DMS114 treated with DMSO at 0.1 percent for 48 hours (cell line): ENCODE data around the gene C5orf63.
"Not testable (repeated sequence)": the region's sequence is repeated elsewhere in the genome, so short reads cannot be mapped to it uniquely, and the experiment has no call there.

Source experiments
- DNase-seq: peaks from one replicate; lab custom pipeline; 2025; ENCODE audit not compliant: unreplicated experiment; lab: John Stamatoyannopoulos, UW

The C5orf63 gene

DNA sequence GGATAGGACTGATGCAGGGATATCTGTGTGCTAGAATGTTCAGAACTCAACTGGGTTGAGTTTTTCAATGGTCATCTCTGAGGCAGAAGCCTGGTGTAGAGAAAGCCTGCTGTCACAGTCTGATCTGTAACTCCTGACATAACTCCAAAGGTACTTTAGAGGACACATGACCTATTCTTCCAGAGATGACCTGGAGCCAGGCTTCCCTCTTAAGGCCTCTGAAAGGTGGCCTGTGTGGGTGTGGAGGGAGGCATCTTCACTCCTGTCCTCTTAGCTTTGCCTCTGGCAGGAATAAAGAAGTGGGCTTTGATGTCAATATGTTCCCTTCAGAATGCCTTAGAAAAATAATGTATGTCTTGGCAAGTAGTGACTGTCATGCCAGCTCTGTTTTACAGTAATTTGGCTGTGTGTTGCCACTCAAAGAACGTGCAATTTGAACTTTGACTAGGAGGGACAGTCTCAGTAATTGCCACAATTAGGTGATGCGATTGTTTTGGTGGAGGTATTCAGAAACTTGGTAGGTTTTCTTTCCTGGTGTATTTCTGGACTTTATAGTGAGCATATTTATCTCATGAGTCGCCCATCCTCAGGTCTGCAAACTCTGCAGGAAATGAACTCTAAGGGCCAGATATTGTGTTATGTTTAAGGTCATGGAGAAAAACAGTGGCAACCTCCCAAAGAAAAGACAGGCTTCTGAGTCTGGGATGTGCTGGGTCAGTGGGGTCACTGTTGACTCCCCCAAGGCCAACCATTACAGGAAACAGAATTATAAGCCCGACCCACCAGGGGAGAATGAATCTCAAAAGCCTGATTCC is 3.2 kb upstream of the C5orf63 start:
- DNase-seq = no peak

DNA sequence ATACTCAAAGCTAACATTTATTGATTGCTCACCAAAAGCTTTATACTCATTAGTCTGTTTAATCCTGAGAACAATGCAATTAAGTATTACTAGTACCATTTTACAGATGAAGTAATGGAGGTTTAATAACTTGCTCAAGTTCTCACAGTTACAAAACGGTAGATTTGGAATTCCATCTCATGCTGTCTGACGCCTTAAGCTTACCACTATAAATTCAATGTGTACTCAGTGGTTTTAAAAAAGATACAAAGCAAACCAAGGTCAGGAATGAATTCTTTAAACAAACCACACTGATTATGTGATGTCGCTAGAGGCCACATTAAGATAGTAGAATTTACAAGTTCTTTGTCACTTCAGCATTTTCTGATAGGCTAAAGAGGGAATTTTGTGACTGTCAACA is 1.2 kb upstream of the C5orf63 start:
- DNase-seq = no peak

DNA sequence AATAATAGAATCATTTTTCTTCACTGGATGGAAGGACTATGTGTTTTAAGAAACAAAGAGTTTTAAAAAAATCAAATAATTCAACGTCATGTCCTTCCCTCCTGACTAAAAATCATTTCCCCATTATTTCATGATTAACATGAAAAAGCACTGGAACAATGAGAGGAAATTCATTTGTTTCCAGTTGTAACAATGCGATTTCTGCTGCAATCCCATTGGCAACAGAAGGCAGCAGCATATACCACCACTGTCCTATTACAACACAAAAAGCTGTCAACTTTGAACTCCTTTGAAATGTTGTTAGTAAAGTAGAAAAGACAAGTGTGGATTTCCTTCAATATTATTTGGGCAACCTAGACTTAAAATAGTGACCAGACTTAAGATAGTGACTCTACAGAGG is 3.1 kb downstream of the C5orf63 start:
- no peak for DNase-seq

DNA sequence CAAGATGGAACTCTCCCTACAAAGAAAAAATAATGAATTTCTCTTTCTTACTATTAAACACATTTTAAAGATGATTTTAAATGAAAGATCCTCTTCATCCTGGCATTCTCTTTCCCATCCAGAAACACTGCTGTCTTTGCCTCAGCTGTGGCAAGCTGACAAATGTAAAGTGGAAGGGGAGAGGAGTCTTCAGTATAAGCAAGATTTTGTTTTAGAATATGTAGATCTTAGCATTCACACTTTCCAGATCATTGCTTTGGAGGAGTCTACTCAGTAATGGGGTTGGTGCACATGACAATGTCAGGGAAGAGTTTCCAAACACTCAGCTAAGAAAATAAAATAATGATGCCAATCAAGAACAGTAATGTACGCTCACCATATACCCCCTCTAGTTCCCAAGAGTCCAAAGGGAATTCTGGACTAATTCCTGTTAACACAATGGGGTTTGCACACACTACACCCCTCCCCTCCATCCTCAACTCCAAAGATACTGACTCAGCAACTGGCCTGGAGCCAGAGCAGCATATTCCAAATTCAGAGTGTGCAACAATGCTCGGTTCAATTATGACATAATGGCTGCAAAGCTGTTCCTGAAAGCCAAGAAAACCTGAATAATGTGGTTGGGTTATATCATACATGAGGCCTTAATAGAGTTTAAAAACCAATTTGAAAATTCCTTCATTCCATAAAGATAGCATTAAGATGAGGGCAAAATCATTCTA is 4.6 kb downstream of the C5orf63 start:
- DNase-seq = no peak

DNA sequence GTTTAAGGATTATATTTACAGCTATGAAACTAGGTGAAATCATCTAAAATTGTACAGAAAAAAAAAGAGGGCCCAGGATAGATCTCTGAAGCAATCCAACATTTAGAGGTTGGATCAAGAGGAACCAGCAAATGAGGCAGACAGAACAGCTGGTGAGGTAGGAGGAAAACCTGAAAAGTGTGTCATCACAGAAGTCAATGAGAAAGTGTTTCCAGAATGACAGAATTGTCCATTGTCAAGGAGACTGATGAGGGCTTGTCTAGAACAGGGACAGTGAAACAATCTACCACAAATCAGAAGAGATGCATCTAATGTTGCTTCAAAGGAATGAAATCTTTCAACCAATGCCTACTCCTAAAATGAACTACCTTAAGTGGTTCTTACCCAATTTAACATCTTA is 6.6 kb downstream of the C5orf63 start:
- DNase-seq = no peak

DNA sequence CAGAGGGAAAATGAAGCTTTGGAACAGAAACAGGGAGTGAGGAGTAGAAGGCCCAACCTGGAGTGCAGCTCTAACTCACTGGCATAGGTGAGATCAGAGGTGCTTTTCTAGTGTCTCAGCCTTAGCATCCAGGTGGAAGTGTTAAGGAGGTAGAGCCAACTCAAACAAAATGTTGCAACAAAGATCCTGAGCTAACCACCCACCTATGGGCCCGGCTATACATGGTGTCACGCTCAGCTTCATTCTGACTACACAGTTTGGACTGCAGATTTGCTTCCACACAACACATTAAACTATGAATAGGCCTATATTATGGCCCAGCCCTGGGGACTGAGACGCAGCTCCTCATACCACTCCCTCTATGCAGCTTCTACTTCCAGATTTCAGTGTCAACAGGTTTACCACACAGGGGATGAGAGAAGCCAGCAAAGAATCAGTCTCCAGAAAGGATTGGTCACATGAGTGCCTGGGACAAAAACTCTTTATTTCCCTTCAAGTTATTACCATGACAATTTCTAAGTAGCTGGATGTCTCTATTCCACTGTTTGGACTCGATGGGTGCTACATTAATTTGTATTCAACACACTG is 9.0 kb downstream of the C5orf63 start:
- no peak for DNase-seq

DNA sequence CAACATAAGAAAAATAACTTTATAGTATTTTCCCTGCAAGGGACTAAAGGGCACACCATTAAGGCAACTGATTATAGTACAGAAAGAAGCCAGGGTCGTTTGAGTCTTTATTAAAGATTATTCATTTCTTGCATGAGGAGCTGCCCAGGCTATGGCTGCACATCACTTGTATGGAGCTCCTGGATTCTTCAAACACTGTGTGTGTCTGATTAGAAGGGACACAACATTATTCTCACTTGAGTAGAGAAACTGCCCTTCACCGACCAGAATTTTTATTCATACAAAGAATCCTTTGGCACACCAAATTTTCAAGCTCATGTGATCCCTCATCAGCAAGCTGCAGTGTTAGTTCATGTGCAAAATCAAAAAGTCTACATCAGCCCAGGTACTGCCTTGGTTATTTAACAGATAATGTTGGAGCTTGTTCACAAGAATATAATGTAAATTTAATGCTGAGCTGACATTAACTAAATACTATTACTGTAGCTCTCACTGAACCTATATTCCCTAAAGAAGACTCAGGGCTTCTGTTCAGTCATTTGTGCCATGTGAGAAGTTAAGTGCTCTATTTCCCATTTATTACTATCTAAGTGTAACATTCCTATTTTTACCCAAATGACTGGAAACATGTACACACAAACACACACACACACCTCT is 9.9 kb downstream of the C5orf63 start:
- no peak for DNase-seq

DNA sequence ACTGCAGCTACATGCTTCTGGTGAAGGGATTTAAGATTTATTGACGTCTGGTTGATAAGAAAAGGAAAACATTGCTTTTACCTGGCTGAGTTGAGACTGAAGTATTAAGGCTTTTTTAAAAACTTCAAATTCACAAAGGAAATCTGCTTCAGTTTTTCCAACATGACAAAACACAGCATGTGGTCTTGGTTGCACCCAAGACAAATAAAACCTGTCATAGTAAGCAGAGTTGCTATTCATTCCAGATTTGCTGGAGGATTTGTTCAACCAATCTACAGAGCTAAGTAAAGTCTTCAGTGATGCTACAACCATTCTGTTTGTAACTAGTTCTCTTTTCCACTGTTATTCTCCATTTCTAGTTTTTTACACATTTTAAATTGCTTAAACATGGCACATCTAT is 11.3 kb downstream of the C5orf63 start:
- DNase-seq = no peak

DNA sequence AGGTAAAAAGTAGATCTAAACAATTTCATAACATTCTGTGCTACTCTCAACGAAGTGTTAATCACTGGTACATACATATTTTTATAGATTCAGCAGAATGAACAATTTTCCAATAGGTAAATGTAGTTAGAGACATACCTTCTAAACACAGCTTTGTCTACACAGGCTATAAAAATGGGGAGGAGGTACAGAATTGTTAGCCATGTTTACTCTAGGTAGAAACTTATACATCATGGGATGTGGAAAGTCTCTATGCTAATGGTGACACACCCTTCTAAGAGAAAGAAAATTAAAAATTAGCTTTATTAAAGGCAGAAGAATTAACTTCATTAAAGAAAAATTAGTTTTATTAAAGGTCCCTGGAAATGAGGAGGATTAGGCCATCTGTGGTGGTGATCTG is 11.8 kb downstream of the C5orf63 start:
- DNase-seq = no peak

DNA sequence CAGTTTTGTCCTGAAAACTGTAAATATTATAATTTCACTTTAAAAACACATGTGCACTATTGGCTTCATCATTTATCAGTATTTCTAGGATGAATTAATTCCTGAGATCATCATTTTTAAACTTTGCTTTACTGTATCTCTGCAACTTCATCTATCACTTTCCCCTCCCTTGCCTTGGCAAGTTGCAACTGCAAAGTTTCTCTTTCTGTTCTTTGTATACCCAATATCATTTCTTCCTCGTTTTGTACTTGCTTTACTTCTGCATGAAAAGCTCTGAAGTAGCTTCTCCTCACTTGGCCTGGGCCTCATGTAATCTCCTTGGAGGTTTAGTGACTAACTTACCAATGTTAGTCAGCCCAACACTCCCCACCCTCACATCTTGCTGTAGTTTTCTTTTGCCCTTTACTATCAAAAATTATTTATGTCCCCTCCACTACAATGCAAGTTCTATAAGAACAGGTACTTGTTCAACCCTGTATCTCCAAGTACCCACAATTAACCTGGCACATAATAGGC is 12.8 kb downstream of the C5orf63 start:
- DNase-seq = no peak

DNA sequence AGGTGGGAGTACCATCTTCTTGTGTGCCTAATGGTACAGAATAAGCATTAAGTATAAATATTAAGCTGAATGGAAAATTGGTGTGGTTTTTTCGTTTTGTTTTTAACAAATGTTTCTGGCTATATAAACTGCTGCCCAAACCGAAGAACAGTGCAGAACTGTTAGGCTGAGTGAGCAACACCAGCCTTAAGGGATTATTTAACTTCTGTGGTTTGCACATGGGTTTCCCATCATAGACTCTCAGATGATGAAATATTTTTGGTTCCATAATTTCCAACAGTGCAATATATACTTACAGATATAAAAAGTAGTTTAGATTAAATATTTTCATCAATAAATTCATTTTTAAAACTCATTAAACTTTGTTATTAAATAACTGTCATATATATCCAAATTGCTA is 16.4 kb downstream of the C5orf63 start:
- no peak for DNase-seq

DNA sequence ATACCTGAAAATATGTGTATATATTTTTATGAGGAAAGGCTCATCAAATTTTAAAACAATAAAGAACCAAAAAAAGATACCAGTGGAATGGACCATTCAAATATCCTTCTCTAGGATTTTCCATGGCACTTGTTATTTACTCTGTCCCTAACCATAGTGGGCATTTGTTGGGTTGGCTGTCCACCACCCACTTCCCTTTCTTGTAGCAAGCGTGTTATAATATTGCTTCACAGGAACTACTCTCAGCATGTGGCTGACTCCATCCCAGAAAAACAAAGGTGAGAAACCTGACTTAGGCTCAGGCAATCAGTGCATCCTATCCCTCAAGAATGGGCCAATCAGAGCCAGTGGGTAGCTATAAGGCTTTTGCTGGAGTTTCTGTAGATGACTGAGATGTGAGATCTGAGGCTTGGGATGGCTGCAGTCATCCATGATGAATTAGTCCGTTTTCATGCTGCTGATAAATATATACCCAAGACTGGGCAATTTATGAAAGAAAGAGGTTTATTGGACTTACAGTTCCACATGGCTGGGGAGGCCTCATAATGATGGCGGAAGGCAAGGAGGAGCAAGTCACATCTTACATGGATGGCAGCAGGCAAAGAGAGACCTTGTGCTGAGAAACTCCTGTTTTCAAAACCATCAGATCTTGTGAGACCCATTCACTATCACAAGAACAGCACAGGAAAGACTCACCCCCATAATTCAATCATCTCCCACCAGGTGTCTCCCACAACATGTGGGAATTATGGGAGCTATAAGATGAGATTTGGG is 17.2 kb downstream of the C5orf63 start:
- DNase-seq = no peak

DNA sequence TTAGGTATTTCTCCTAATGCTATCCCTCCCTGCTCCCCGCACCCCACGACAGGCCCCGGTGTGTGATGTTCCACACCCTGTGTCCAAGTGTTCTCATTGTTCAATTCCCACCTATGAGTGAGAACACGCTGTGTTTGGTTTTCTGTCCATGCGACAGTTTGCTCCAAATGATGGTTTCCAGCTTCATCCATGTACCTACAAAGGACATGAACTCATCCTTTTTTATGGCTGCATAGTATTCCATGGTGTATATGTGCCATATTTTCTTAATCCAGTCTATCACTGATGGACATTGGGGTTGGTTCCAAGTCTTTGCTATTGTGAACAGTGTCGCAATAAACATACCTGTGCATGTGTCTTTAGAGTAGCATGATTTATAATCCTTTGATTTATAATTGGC is 19.8 kb downstream of the C5orf63 start:
- not testable (repeated sequence) for DNase-seq

DNA sequence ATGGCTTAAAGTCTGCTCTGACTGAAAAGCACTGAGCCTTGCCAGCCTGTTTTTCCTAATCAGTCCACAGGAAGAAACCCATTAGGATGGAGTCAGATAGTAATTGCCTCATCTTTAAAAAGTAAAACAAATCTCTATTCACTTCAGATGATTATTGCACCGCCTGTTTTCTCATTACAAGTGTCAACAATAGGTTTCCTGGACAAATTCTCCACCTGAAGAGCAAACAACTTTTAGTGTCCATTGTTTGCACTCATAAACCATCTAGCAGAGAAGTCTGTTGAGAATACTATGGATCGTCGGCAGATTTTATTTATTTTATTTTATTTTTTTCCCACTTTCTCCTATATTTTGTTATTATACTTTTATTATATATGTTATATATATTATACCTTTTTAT is 20.3 kb downstream of the C5orf63 start:
- no peak for DNase-seq

DNA sequence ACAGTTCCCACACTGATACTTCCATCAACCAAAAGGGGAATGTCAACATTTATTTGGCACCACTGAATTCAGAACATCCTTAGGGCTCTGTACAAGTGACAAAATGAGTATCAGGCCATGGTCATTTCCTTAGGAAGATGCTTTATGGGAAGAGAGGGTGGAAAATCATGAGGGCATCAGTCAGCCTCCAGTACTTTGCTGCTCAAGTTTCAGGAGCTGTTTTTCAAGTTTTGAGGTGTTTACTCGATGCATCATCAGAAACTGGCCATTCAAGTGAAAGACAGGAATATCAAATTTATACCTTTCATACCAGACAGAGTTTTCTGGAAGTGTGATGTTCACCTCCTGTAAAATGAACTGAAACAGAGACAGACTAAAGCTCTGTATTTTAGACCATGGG is 21.7 kb downstream of the C5orf63 start:
- no peak for DNase-seq

DNA sequence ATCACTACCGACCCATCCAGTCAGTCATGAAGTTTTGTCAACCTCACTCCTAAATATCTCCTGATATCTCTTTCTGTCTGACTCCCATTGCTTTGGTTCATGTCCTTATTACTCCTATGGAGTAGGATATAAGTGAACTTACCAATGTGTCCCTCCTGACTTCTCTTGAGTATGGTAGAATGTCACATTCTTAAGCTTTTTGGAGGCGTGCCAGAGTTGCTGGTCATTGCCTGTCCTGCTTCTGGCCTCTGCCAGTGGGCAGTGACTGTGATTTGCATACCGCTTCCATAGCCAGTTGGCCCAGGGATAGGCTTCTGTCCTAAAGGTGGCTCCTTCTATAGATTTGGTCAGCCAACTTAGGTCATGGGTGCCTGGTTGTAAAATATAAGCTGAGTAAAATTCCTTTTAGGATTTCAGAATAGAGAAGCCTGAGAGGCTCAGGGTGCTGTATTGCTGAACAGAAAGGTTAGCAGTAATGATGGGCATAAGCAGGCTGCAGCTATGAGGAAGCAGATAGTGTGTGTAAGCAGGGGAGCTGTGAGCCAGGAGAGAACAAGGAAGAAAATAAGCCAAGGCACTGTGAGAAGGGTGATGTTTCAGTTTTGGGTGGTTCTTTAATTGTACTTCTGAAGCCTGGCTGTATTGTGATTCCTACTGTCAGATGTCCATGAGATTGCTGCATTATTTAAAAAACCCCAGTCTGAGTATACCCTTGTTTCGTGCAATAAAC is 26.8 kb downstream of the C5orf63 start:
- DNase-seq = no peak

DNA sequence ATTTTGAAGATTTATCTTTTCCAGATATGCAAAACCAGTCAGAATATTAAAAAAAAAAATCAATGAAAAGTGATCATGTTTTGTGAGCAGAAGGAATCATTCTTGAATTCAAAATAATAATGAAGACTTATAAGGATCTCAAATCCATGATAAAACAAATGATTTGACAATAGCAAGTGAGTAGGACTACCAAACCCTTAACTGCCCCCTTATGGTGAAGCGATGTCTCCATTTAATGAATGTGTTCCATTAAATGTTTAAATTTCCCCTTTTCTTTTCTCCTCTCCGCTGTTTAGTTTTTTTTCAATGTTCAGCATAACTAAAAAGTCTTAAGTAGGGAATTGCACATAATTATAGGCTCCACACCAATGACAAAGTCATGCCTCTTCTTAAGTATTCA is 30.7 kb downstream of the C5orf63 start:
- no peak for DNase-seq

DNA sequence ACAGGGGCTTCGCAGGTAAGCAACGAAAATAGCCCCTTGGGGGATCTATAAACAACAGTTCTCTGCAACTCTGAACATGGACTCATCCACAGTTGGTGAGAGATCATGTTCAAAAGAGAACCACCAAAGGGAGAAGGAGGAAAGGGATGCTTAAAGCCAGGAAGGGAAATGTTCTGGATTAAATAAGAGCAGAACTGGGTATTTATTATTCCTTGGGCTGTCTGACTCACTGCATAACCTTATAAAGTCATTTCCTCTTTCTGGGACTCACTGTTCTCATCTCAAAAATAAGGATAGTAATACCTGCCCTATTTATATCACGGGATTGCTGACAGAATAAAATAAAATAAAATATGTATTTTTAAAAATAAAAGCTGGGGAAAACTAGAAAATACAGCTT is 31.7 kb downstream of the C5orf63 start:
- no peak for DNase-seq

DNA sequence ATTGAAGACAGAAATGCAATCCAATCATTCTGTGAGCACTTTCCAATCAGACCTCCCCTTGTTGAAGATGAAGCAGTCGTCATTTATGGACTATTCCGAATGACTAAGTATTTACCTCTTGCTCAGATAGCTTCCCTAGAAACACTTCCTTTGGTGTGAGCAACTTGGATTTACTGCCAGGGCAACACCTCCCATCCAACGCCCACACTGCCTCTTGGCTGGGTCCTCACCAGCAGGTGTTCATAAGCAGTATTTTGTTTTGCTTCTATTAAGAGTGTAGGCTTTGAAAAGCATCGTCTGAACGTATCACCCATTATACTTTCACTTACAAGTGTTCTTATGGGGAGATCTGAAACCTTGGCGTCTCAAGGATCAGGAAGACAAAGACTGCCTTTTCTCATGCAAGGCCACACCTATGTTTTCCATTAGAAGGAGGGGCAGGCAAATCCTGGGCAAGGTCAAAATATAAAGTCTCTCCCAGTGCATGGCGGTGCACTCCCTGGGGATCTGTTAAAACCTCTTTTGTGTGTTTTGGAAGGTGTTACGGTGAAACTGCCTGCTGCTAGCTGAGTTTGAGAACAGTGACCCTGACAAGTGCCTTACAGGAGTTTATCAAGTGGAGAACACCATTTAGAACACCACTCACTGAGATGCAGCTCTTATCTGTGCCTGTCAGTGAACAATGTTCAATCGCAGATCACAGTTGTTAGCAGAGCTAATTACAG is 32.3 kb downstream of the C5orf63 start:
- no peak for DNase-seq
